HL-60/S4 (cell line): ENCODE results near the gene ITGA11.

ENCODE experiments used
- in situ Hi-C: fragments of 300-500 bp; cut with MboI; formaldehyde crosslinking; loops from 2 replicates; pipeline ENCODE4 v1.14.3; 2022; ENCODE audit warnings: low sequenced_read_pairs

Gene ITGA11

DNA sequence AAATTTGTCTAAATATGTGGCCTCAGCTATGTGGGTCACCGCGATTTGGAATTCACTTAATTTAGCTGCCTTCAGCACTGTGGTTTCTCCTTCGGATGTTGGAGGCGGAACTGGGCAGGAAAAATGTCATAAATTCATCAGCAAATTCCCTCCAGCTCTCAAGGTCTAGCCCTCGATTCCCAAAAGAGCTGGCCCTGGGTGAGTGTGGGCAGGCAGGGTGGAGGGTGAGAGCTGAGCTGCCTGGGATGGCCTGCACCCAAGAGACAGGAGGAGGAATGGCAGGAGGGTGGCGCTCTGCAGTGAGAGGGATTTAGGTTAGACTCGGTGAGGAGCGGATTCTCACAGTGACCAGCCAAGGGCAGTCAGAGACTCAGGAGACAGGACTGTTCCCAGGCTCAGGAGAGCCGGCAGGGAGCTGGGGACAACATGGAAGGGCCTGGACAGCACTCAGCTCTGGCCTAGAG is 97.3 kb downstream of the ITGA11 start:
- in situ Hi-C loops, result no loop called here

- in situ Hi-C loops, result no loop called here
Observed at GRCh38 chr15:68333775-68334470, 98.0 kb downstream of the ITGA11 start.

GRCh38 chr15:68332266-68332665 is 99.7 kb downstream of the ITGA11 start:
- in situ Hi-C loops, result no loop called here

GRCh38 chr15:68330901-68331300 is 101.1 kb downstream of the ITGA11 start:
- in situ Hi-C loops, result no loop called here

DNA sequence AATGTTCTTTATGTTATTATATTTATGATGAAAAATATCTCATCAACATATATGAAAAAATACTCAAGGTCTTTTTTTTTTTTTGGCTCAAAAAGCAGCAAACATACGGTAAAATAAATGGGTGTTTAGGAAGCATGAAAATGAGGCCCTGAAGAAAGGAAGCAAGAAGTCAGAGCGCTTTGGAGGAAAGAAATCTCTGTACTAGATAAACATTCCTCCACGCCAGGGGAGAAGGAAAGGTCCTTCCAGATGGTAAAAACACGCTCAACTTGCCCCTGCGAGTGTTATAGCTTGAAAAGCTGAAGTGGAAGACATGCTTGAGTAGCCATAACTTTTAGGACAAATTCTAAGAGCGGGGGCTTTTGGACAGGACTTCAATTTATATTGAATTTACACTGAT is 101.5 kb downstream of the ITGA11 start:
- in situ Hi-C loops, result no loop called here

DNA sequence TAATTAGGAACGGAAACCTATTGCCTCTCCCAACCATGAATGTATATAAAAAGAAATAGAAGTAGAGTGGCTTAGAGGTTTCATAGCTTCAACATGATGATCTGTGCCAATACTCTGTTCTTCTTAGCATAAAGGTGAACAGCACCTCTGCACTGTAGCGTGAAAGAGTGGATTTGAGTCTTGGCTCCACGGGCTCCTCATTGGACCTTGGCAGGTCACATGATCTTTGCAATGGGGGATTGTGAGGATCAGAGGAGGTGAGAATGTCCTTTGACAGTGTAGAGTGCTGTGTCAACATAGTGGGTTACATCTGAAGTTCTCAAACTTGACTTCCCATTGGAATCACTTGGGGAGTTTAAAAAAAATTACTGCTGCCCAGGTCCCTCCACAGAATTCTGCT is 103.0 kb downstream of the ITGA11 start:
- in situ Hi-C loops, result no loop called here

- in situ Hi-C loops, result no loop called here
Observed at GRCh38 chr15:68328443-68328842, 103.5 kb downstream of the ITGA11 start.

GRCh38 chr15:68326711-68327354 is 105.1 kb downstream of the ITGA11 start:
- in situ Hi-C loops, result no loop called here

- in situ Hi-C loops, result no loop called here
Observed at GRCh38 chr15:68325726-68326125, 106.2 kb downstream of the ITGA11 start.

- in situ Hi-C loops, result no loop called here
Observed at GRCh38 chr15:68322796-68323195, 109.2 kb downstream of the ITGA11 start.

DNA sequence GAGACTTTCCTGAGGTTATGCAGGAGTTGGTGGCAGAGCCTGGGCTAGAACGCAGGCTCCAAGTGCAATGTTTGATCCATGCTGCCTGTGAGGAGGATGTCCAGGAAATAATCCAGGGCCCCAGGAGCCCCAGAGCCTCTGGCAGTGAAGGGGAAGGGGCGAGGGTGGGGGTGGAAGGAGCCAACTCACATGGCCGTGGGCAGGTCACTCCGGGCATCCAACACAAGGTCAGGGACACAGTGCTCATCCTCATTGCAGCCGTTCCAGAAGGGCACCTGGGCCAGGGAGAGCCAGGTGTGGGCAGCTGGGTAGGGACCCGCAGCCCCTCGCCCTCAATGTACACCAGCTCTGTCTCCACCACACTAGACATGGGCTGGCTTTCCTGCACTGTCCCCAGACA is 110.7 kb downstream of the ITGA11 start:
- in situ Hi-C loops, result no loop called here

DNA sequence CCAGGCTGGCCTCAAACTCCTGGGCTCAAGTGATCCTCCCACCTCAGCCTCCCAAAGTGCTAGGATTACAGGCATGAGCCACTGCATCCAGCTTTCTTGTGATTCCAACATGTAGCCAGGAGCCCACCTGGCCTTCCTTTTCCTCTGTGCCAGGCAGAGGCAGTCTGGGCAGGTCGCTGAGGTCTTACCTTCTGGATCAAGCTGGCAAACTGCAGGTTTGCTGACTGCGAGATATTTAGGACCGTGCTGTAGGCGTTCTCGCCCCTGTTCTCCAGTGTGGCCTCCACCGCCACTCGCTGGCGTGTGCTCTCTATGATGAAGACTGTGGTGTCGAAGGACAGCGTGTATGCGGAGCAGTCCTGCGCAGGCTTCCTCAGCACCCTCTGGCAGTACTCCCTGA is 112.0 kb downstream of the ITGA11 start:
- in situ Hi-C loops, result no loop called here

DNA sequence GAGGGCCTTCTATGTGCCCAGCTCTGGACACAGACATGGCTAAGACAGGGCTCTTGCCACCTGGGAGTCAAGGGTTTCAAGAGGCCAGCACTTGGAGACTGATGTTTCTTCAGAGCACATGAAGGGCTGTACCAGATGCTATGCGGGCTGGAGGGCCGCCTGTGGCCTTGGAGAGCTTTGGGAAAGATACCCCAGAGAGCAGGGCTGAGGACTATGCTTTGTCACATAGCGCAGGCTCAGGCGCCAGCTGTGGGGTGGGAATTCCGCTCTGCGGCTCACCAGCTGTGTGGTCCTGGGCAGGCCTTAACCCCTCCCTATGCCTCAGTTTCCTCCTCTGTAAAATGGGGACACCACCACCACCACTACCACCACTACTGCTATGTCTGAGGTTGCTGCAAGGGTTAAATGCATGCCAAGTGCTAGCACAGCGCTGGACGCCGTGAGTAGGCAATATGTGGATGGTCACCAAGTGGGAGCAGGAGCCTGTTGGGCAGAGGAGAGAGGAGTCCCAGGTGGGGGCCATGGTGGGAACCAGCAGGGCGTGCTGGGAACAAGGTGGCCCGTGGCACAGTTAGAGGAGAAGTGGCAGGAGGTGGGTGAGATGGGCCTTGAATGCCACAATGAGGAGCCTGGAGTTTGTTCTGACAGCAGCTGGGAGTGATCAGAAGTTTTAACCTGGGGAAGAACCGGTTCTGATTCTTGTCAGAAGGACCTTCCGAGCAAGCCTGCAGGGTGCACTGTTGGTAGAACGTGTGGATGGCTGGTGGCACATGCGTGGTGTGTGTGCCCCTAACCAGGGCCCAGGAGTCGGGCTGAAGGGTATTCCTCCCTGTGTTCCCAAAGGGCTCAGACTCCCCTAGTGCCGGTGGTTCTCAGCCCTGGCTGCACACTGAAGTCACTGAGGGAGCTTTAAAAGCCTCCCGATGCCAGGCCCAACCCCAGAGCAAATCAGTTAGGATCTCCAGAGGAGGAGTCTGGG is 112.7 kb downstream of the ITGA11 start:
- in situ Hi-C loops, result no loop called here

GRCh38 chr15:68318008-68318835 is 113.7 kb downstream of the ITGA11 start:
- in situ Hi-C loops, result no loop called here

DNA sequence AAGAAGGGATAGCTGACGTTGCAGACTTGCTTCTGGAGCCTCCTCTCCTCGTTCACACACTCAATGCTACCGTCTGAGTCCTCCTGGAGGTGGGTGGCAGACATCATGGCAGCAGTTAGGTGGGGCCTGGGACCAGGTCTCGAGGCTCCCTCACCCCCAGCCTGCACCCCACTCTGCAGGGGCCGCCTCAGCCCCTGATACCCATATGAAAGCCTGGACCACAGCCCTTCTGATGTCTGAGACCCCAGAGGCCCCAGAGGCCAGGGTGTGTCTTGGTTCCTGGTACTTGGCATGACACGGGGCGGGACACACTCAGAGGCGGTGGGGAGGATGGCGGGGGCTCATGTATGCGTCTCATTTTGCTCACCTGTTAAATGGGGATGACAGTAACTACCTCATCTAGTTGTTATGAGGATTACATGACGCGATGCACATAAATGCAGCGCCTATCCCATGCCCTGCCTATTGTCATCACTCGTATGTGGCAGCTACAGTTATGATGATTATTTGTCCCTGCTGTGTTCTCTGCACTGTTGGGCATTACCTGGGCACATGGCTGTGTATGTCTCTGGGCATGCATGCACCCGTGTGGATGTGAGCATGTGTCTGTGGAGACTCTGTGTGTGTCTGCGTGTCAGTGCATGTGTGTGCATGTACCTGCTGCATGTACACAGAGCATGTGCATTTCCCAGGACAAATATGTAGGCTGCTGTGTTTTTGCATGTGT is 114.5 kb downstream of the ITGA11 start:
- in situ Hi-C loops, result no loop called here

GRCh38 chr15:68316061-68316804 is 115.7 kb downstream of the ITGA11 start:
- in situ Hi-C loops, result no loop called here

GRCh38 chr15:68315495-68316031 is 116.4 kb downstream of the ITGA11 start:
- in situ Hi-C loops, result no loop called here

- in situ Hi-C loops, result no loop called here
Observed at GRCh38 chr15:68315035-68315434, 116.9 kb downstream of the ITGA11 start.

DNA sequence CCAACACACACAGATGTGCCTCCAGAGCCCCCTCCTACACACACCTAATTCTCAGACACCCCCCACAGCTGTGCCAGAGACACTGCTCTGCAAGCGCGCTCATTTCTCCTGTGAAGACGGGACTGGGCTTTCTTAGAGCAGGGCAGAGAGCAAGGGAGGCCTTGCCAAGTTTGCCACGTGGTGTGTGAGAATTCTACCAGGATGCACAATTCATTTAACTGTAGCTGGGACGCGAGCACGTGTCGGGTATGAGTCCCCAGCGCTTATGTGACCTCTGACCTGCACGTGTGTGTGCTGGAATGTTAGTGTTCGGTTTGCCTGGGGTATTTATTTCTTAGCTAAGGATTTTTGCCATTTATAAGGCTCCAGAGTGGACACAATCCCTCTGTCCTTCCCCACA is 117.4 kb downstream of the ITGA11 start:
- in situ Hi-C loops, result no loop called here
